WERI-Rb-1 (cell line): ENCODE results near the gene RHOV.

Source experiments
- DNase-seq: peaks from one replicate; pipeline ENCODE4 v3.0.0-alpha.2; 2020
- H3K27ac ChIP-seq: fragments of 250-450 bp; sonication (Bioruptor Pico); 2 replicates; pipeline ENCODE4 v1.5.1; 2020; ENCODE audit warnings: mild to moderate bottlenecking, moderate library complexity
- H3K27me3 ChIP-seq: fragments of 250-450 bp; sonication (Bioruptor Pico); 2 replicates; pipeline ENCODE4 v1.5.1; 2021; ENCODE audit warnings: mild to moderate bottlenecking, low read depth, moderate library complexity; ENCODE audit not compliant: insufficient read depth, severe bottlenecking
- H3K36me3 ChIP-seq: fragments of 250-450 bp; sonication (Bioruptor Pico); 2 replicates; pipeline ENCODE4 v1.5.1; 2020; ENCODE audit warnings: mild to moderate bottlenecking, moderate library complexity
- H3K4me3 ChIP-seq: 2 replicates; pipeline ENCODE4 v1.5.1; 2011; ENCODE audit warnings: low read depth, mild to moderate bottlenecking, control low read depth, low read length
- H3K9me3 ChIP-seq: fragments of 250-450 bp; sonication (Bioruptor Pico); 2 replicates; pipeline ENCODE4 v1.5.1; 2021; ENCODE audit warnings: mild to moderate bottlenecking, moderate library complexity; ENCODE audit not compliant: severe bottlenecking
- CTCF ChIP-seq: IDR thresholded peaks from 2 replicates; pipeline ENCODE4 v1.5.1; 2011; ENCODE audit warnings: low read depth, mild to moderate bottlenecking, control low read depth, inconsistent platforms, low read length

RHOV gene

DNA sequence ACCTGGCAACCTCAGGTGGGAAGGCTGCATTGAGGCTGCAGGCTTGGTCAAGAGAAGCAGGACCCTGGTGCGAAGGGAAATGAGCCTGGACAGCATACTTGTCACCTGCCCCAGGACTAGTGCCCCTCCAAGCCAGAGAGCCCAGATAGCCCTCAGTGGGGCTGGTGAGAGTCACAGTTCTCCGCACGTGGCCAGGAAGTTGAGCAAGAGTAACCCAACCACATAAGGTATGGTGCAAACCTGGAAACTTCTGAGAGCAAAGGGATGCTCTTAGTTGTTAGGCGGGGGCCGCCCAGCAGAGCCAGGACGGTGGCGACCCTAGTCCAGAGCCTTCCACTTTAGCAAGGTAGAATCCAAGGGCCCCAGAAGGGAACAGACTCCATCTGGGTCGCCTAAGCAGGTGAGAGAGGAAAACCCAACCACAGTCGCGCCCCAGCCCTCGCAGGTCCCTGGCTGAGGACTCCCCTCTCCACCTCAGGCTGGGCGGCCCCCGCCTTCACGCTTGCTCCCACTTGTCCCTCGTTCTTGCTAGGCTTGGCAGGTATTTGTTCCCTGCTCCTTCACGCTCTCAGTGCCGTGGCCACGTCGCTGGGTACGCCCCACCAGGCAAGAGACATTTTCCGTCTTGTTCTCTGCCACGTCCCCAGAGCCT, 19.1 kb upstream of the RHOV start:
- Histone ChIP-seq H3K4me3 (no peak overlapping the region), H3K27ac (no peak overlapping the region), H3K27me3 (no peaks in the 10 kb centered on the region), H3K36me3 (peaks cover 18% of the 10 kb centered on the region), H3K9me3 (no peaks in the 10 kb centered on the region)
- no peak for TF ChIP-seq CTCF
- DNase-seq: no peak

DNA sequence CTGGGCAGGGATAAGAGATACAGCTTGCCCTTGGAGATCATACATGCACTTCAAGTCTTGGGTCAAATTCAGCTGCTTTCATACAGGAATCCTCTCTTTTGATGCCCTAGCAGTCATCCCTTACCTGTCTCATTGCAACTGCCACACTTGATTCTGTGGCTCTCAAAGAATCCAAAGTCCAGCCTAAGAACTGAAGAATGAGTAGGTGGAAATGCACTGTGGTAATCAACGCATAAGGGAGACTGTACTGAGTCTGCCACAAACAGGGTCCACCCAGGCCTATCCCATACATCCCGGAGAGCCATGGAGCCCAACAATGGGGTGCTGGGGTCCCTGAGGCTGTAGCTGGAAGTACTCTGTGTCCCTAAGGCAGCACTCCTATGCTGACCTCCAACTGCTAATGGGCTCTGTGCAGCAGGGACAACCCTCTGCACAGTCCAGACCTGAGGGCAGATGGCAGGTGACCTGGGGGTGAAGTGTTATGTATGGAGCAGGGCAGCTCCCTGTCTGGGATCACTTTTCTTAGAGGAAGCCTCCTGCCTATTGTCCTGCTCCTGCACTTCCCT, 18.5 kb upstream of the RHOV start:
- H3K36me3 ChIP-seq: peaks cover 15% of the 10 kb centered on the region
- no peak overlapping the region for H3K4me3 ChIP-seq
- H3K9me3 ChIP-seq: no peaks in the 10 kb centered on the region
- no peaks in the 10 kb centered on the region for H3K27me3 ChIP-seq
- H3K27ac ChIP-seq: no peak overlapping the region
- no peak for DNase-seq
- no peak for TF ChIP-seq CTCF

DNA sequence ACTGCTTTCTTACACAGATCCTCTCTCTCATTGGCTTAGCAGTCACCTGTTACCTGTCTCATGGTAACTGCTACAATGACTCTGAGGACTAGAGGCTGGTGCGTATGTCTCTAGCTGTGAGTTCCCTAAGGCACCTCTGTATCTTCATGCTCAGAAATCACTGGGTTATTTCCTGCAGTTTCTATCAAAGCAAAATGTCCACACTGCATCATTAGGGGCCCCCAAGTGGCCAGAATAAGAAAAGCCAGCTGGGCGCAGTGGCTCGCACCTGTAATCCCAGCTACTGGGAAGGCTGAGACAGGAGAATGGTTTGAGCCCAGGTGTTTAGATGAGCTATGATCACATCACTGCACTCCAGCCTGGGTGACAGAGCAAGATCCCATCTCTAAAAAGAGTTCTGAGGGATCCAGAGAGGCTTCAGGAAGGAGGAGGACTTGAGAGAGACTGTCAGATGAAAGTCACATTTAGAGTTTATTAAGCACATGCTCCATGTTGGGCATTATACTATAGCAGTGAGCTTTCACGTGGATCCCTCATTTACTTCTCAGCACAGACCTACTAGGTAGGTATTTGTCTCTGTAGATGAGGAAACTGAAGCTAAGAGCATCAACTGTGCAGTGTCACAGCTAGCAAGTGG, 17.9 kb upstream of the RHOV start:
- no peaks in the 10 kb centered on the region for H3K9me3 ChIP-seq
- DNase-seq: peak; percentile 65
- TF ChIP-seq CTCF: peak; percentile 76
- no peak overlapping the region for H3K4me3 ChIP-seq
- H3K27me3 ChIP-seq: no peaks in the 10 kb centered on the region
- H3K27ac ChIP-seq: no peak overlapping the region
- peaks cover 11% of the 10 kb centered on the region for H3K36me3 ChIP-seq

DNA sequence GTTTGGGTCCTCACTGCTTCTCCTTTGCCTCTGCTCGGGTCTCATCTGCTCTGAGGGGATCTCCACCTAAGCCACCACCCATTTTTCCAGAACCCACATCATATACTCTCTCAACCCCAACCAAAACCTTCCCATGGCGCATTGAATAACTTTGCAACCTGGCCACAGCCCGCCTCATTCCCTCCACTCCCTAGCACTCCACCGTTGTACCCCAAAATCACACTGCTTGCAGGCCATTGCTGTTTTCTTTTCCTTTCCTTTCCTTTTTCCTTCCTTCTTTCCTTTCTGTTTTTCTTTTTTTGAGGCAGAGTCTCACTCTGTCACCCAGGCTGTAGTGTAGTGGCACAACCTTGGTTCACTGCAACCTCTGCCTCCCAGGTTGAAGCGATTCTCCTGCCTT, 17.1 kb upstream of the RHOV start:
- H3K9me3 ChIP-seq: no peaks in the 10 kb centered on the region
- no peak for DNase-seq
- H3K36me3 ChIP-seq: peaks cover 5% of the 10 kb centered on the region
- H3K27me3 ChIP-seq: no peaks in the 10 kb centered on the region
- H3K27ac ChIP-seq: no peak overlapping the region
- H3K4me3 ChIP-seq: no peak overlapping the region
- no peak for TF ChIP-seq CTCF

DNA sequence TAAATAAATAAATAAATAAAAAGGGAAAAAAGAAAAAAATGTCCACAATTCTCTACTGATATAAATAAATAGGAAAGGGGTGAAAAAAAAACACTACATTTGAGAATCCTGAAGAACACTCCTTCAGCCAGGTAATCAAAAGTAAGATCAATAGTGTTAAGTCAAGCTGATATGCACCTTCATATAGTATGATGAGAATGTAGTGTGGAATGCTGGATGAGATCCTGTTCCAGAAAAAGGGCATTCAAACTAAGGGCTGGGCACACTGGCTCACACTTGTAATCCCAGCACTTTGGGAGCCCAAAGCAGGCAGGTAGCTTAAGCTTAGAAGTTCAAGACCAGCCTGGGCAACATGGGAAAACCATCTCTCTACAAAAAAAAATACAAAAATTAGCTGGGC, 15.1 kb upstream of the RHOV start:
- DNase-seq: no peak
- H3K27ac ChIP-seq: no peak overlapping the region
- no peaks in the 10 kb centered on the region for H3K27me3 ChIP-seq
- no peaks in the 10 kb centered on the region for H3K9me3 ChIP-seq
- H3K4me3 ChIP-seq: no peak overlapping the region
- no peaks in the 10 kb centered on the region for H3K36me3 ChIP-seq
- TF ChIP-seq CTCF: no peak
